ENCODE data around the gene FREM1.

DNA sequence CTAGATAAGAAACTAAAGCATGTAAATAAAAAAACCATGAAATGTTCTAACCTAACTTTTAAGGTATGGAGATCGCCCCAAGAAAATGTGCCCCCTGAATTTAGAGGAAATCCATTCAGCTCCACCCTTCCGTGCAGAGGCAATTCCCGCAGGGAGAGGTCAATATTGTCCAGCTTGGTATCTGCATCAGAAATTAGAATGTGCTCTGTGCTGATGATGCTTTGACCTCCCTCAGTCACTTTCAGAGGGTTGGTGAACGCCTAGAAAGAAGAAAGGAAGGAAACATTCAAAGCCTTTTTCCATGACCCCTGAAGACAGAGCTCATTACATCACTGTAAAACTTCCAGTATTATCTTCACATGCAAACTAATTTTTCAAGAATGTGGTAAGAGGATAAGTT is 91.0 kb downstream of the FREM1 start:
- TF ChIP-seq YY1 (IDR thresholded peaks at IDR 0.05; ENCODE audit: low read depth) = no peak
- TF ChIP-seq, protein P1, sequence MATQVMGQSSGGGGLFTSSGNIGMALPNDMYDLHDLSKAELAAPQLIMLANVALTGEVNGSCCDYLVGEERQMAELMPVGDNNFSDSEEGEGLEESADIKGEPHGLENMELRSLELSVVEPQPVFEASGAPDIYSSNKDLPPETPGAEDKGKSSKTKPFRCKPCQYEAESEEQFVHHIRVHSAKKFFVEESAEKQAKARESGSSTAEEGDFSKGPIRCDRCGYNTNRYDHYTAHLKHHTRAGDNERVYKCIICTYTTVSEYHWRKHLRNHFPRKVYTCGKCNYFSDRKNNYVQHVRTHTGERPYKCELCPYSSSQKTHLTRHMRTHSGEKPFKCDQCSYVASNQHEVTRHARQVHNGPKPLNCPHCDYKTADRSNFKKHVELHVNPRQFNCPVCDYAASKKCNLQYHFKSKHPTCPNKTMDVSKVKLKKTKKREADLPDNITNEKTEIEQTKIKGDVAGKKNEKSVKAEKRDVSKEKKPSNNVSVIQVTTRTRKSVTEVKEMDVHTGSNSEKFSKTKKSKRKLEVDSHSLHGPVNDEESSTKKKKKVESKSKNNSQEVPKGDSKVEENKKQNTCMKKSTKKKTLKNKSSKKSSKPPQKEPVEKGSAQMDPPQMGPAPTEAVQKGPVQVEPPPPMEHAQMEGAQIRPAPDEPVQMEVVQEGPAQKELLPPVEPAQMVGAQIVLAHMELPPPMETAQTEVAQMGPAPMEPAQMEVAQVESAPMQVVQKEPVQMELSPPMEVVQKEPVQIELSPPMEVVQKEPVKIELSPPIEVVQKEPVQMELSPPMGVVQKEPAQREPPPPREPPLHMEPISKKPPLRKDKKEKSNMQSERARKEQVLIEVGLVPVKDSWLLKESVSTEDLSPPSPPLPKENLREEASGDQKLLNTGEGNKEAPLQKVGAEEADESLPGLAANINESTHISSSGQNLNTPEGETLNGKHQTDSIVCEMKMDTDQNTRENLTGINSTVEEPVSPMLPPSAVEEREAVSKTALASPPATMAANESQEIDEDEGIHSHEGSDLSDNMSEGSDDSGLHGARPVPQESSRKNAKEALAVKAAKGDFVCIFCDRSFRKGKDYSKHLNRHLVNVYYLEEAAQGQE (IDR thresholded peaks at IDR 0.05; ENCODE audit: low read depth) = no peak

Measured in Ishikawa (cell line).